ENCODE results near the gene CTNND2.

GRCh38 chr5:10927608-10928007 is 976.6 kb downstream of the CTNND2 start:
- TF ChIP-seq CTCF (conservative IDR thresholded peaks at IDR 0.05 in 1 of 2, IDR thresholded peaks at IDR 0.05 in 1 of 2; ENCODE audit: extremely low read depth in 1 of 2, insufficient read depth in 1 of 2, low read depth in 1 of 2, low read length in 2 of 2), result no peak
- TF ChIP-seq EZH2 (IDR thresholded peaks at IDR 0.05; ENCODE audit: borderline replicate concordance, low read length), result no peak
